A673 (cell line): ENCODE results near the gene SLC25A21. TPM values are rescaled to one million over a fixed set of nuclear protein-coding genes. Genes with fewer than 3 reads are reported as not detected.

Experiments used
- BruUV-seq: library from RNA; stranded (reverse); fragments of 400-500 nt; replicated peaks from 2 replicates; lab custom pipeline; 2021; lab: Mats Ljungman, UMichigan
- CTCF ChIA-PET: fragments of 300-600 bp; sonication (Branson Sonifier 250); formaldehyde crosslinking; loops from one replicate; lab custom pipeline; 2022; ENCODE audit warnings: antibody characterized with exemption; lab: Charles Lee
- POLR2A ChIA-PET: fragments of 300-600 bp; sonication (Branson Sonifier 250); formaldehyde crosslinking; loops from one replicate; lab custom pipeline; 2022; ENCODE audit warnings: antibody characterized with exemption; ENCODE audit not compliant: low non-redundant PET; lab: Charles Lee
- DNase-seq: peaks from one replicate; pipeline ENCODE4 v3.0.0-alpha.2; 2015; ENCODE audit warnings: low spot score
- H3K27ac ChIP-seq: fragments of 200-600 bp; sonication (generic); 2 replicates; pipeline ENCODE4 v1.5.1; 2016; ENCODE audit warnings: mixed run types, low read depth, mild to moderate bottlenecking, mixed read lengths, antibody characterized with exemption, low read length; ENCODE audit not compliant: poor library complexity, severe bottlenecking
- H3K27me3 ChIP-seq: fragments of 200-600 bp; sonication (generic); replicated peaks from 2 replicates; pipeline ENCODE4 v1.6.1; 2017; ENCODE audit warnings: mixed run types, low read depth, mild to moderate bottlenecking, mixed read lengths, antibody characterized with exemption, low read length; ENCODE audit not compliant: insufficient read depth, poor library complexity
- H3K36me3 ChIP-seq: fragments of 200-600 bp; sonication (generic); 2 replicates; pipeline ENCODE4 v1.6.1; 2016; ENCODE audit warnings: mixed run types, mild to moderate bottlenecking, mixed read lengths, antibody characterized with exemption, low read length; ENCODE audit not compliant: insufficient read depth, poor library complexity, severe bottlenecking
- H3K4me1 ChIP-seq: fragments of 200-600 bp; sonication (generic); 2 replicates; pipeline ENCODE4 v1.6.1; 2017; ENCODE audit warnings: mixed run types, mild to moderate bottlenecking, mixed read lengths, antibody characterized with exemption, low read length; ENCODE audit not compliant: insufficient read depth, poor library complexity, severe bottlenecking
- H3K4me3 ChIP-seq: fragments of 200-600 bp; sonication (generic); 2 replicates; pipeline ENCODE4 v1.5.1; 2016; ENCODE audit warnings: low read depth, mixed run types, mild to moderate bottlenecking, mixed read lengths, low read length; ENCODE audit not compliant: poor library complexity, severe bottlenecking
- H3K9me3 ChIP-seq: fragments of 200-600 bp; sonication (generic); 2 replicates; pipeline ENCODE4 v1.6.1; 2016; ENCODE audit warnings: mixed run types, low read depth, mild to moderate bottlenecking, mixed read lengths, antibody characterized with exemption, low read length; ENCODE audit not compliant: poor library complexity, severe bottlenecking
- EZH2 ChIP-seq: fragments of 200-600 bp; sonication (generic); IDR thresholded peaks from 2 replicates; pipeline ENCODE4 v1.6.1; 2017; ENCODE audit warnings: borderline replicate concordance, low read depth, mild to moderate bottlenecking, mixed read lengths, antibody characterized with exemption, low read length; ENCODE audit not compliant: poor library complexity, severe bottlenecking
- intact Hi-C: fragments of 100-400 bp; cut with micrococcal nuclease; formaldehyde crosslinking; loops from one replicate; pipeline ENCODE4 v1.10.0; 2022; ENCODE audit not compliant: unreplicated experiment
- total RNA-seq: library from RNA; stranded (reverse); gene quantifications from 2 replicates; pipeline ENCODE4 v1.2.3, GENCODE V29; 2021
- TF ChIP-seq, protein P1 (sequence below): fragments of 300-800, 200-600 bp; sonication (generic); conservative IDR thresholded peaks from 2 replicates; pipeline ENCODE4 v1.5.1; 2017; ENCODE audit warnings: low read depth, mild to moderate bottlenecking, antibody characterized with exemption, low read length, moderate library complexity, mixed read lengths

Gene SLC25A21
- total RNA-seq, 1 experiment from 2014 or later = 4.7 TPM

DNA sequence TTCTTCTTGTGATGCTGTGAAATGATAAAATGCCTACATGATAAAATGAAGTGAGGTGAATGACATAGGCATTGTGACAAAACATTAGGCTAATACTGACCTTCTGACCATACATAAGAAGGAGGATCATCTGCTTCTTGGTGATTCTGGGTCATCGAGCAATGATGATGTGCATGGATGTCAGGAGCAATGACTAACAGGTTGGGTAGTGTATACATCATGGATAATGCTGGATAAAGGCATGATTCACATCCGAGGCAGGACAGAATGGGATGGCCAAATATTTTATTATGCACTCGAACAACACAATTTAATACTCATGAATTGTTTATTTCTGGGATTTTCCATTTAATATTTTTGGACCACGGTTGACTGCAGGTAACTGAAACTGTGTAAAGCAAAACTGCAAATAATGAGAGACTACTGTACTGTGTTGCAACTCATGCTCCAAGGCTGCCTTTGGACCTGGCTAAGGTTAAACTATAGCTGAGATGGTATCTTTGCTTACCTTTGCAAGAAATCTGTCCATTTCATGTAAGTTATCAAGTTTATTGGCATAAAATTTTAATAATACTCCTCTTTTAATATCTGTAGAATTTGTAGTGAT, 7.6 kb upstream of the SLC25A21 start:
- H3K27me3 ChIP-seq = no peaks in the 10 kb centered on the region
- H3K4me1 ChIP-seq = no peaks in the 10 kb centered on the region
- no peak overlapping the region for H3K27ac ChIP-seq
- DNase-seq = no peak
- TF ChIP-seq, protein P1, sequence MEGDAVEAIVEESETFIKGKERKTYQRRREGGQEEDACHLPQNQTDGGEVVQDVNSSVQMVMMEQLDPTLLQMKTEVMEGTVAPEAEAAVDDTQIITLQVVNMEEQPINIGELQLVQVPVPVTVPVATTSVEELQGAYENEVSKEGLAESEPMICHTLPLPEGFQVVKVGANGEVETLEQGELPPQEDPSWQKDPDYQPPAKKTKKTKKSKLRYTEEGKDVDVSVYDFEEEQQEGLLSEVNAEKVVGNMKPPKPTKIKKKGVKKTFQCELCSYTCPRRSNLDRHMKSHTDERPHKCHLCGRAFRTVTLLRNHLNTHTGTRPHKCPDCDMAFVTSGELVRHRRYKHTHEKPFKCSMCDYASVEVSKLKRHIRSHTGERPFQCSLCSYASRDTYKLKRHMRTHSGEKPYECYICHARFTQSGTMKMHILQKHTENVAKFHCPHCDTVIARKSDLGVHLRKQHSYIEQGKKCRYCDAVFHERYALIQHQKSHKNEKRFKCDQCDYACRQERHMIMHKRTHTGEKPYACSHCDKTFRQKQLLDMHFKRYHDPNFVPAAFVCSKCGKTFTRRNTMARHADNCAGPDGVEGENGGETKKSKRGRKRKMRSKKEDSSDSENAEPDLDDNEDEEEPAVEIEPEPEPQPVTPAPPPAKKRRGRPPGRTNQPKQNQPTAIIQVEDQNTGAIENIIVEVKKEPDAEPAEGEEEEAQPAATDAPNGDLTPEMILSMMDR = no peak
- no peak for TF ChIP-seq EZH2
- intact Hi-C loops = no loop called here
- CTCF ChIA-PET = no interaction called here
- BruUV-seq = no TSS peak
- H3K36me3 ChIP-seq = no peaks in the 10 kb centered on the region
- H3K9me3 ChIP-seq = no peaks in the 10 kb centered on the region
- no peak overlapping the region for H3K4me3 ChIP-seq
- POLR2A ChIA-PET = no interaction called here

DNA sequence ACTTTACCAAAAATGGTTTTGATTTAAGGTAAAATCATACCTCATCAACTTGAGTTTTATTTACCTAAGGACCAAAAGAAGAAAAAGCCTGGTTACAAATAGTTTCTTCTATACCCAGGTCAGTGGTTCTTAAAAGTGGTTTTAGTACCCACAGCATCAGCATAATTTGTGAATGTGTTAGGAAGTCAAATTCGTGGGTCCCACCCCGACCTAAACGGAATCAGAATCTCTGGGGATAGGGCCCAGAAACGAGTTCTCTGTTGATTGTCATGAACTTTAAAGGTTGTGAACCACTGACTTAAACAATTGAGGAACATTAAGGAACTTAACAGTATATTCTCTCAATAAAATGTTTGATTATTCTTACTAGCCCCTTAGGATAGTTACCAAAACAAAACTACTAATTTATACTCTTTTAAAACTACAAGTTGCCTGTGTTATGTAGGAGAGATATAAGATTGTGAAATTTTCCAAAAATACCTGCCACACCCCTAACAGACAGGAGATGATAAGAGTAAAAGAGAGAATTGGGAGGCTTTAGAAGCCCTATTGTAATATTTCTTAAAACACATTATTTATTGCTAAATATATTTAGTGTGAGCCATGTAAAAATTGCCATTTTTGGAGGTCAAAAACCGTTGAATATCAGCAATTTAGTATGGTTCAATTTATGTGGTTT, 669 bp upstream of the SLC25A21 start:
- Histone ChIP-seq H3K4me1 (peaks cover 9% of the 10 kb centered on the region), H3K36me3 (no peaks in the 10 kb centered on the region), H3K27ac (peak overlapping the region; percentile 94), H3K9me3 (no peaks in the 10 kb centered on the region), H3K4me3 (peak overlapping the region; percentile 66), H3K27me3 (no peaks in the 10 kb centered on the region)
- ChIA-PET POLR2A (no interaction called here), CTCF (no interaction called here)
- DNase-seq = no peak
- intact Hi-C loops = no loop called here
- no TSS peak for BruUV-seq
- no peak for TF ChIP-seq EZH2
- TF ChIP-seq, protein P1 = no peak

DNA sequence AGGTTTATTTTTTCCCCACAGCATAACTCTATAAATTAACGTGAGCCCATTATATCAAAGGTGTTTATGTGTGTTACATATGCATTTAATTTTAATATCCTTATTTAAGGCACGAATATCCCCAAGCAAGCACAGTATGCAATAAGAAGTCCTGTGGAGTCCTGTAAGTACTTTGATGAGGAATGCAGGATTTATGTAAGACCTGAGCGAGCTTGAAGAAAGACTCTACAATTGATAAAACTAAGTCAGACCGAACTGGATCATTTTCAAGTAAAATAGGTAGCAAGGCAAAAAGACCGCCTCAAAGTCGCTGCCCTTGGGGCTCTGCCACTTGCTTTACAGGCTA, 755 bp downstream of the SLC25A21 start:
- POLR2A ChIA-PET = interaction anchor here (0.6 kb wide), 1 partner anchor 26 kb away, joined by 4 read pairs; the partner anchor contains the start of gene MIPOL1

More for the DNA sequence above, 755 bp downstream of the SLC25A21 start:
- Histone ChIP-seq H3K4me3 (peak overlapping the region; percentile 66), H3K27me3 (no peaks in the 10 kb centered on the region), H3K9me3 (no peaks in the 10 kb centered on the region), H3K36me3 (no peaks in the 10 kb centered on the region), H3K27ac (peak overlapping the region; percentile 94), H3K4me1 (peaks cover 9% of the 10 kb centered on the region)
- TF ChIP-seq, protein P1 = no peak
- no peak for TF ChIP-seq EZH2
- no peak for DNase-seq
- CTCF ChIA-PET = no interaction called here
- intact Hi-C loops = no loop called here
- TSS peak; percentile 74 for BruUV-seq
